DND-41 (cell line): Measurements from ENCODE around the gene CCDC40.

Experiments
- ATAC-seq: fragments of 200-7000 bp; cut with Tn5 transposase; 3 replicates; pipeline ENCODE4 v1.9.1; 2021; ENCODE audit warnings: low read depth; ENCODE audit not compliant: insufficient read depth
- DNase-seq: peaks from one replicate; pipeline ENCODE4 v3.0.0-alpha.2; 2020
- H2AFZ ChIP-seq: 2 replicates; pipeline ENCODE4 v1.6.0; 2012; ENCODE audit warnings: low read depth, low read length
- H3K27ac ChIP-seq: 2 replicates; pipeline ENCODE4 v1.5.1; 2012; ENCODE audit warnings: low read length, inconsistent platforms
- H3K27me3 ChIP-seq: fragments of 200-600 bp; sonication (generic); 2 replicates; pipeline ENCODE4 v1.6.0; 2012; ENCODE audit warnings: low read length, mild to moderate bottlenecking, inconsistent platforms; ENCODE audit not compliant: insufficient read depth, poor library complexity
- H3K36me3 ChIP-seq: 2 replicates; pipeline ENCODE4 v1.5.1; 2012; ENCODE audit warnings: low read length, inconsistent platforms; ENCODE audit not compliant: insufficient read depth
- H3K4me1 ChIP-seq: 2 replicates; pipeline ENCODE4 v1.5.1; 2012; ENCODE audit warnings: mild to moderate bottlenecking, low read length; ENCODE audit not compliant: insufficient read depth
- H3K4me2 ChIP-seq: 2 replicates; pipeline ENCODE4 v1.6.0; 2012; ENCODE audit warnings: mild to moderate bottlenecking, moderate library complexity, low read length, inconsistent platforms; ENCODE audit not compliant: insufficient read depth
- H3K4me3 ChIP-seq, 2 experiments: fragments of 200-600 bp in 1 of 2; shearing (Covaris generic) in 1 of 2; 2 replicates each; pipeline ENCODE4 v1.5.1; 2012 to 2016; ENCODE audit warnings: inconsistent platforms in 2 of 2, low read length in 2 of 2, mild to moderate bottlenecking in 2 of 2, low read depth in 1 of 2, moderate library complexity in 1 of 2
- H3K79me2 ChIP-seq: 2 replicates; pipeline ENCODE4 v1.6.0; 2012; ENCODE audit warnings: low read length, inconsistent platforms; ENCODE audit not compliant: insufficient read depth
- H3K9ac ChIP-seq: 2 replicates; pipeline ENCODE4 v1.6.0; 2012; ENCODE audit warnings: low read depth, mild to moderate bottlenecking, inconsistent platforms, low read length, moderate library complexity
- H3K9me3 ChIP-seq: 2 replicates; pipeline ENCODE4 v1.5.1; 2012; ENCODE audit warnings: low read length, moderate library complexity, mild to moderate bottlenecking, inconsistent platforms; ENCODE audit not compliant: insufficient read depth, severe bottlenecking
- H4K20me1 ChIP-seq: 2 replicates; pipeline ENCODE4 v1.6.0; 2012; ENCODE audit warnings: low read length; ENCODE audit not compliant: insufficient read depth
- EZH2 ChIP-seq: IDR thresholded peaks from 3 replicates; pipeline ENCODE4 v1.6.1; 2012; ENCODE audit warnings: borderline replicate concordance, low read depth, mild to moderate bottlenecking, moderate library complexity, low read length, inconsistent platforms; ENCODE audit not compliant: severe bottlenecking
- TF ChIP-seq, protein P1 (sequence below): IDR thresholded peaks from 2 replicates; pipeline ENCODE4 v1.5.1; 2012; ENCODE audit warnings: borderline replicate concordance, low read length, moderate library complexity, mild to moderate bottlenecking; ENCODE audit not compliant: poor library complexity, severe bottlenecking; ENCODE audit errors: extremely low read depth

Gene CCDC40

DNA sequence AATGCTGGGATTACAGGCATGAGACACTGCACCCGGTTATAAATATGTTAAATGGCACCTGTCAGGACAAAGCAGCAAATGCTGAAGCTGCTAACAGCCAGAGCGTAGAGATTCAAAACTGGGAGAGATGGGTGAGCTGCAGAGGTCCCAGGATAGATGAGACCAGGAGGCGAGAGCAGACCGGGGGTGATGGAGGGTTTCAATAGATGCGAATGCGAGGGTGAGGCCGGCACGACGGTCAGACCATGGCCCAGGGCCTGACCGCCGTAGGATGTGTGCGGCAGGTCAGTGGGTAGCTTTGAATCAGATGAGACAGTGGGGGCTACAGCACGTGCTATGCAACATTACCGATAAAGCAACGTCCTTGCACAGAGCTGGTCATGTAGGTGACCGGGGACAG lies 14.3 kb downstream of the CCDC40 start:
- Histone ChIP-seq H2AFZ (no peak overlapping the region), H3K4me3 (no peak overlapping the region), H3K9me3 (no peaks in the 10 kb centered on the region), H3K4me2 (no peak overlapping the region), H3K36me3 (no peaks in the 10 kb centered on the region), H3K27me3 (no peaks in the 10 kb centered on the region), H3K27ac (no peak overlapping the region), H3K9ac (no peak overlapping the region), H3K4me1 (no peaks in the 10 kb centered on the region), H3K79me2 (no peaks in the 10 kb centered on the region), H4K20me1 (no peaks in the 10 kb centered on the region)
- TF ChIP-seq EZH2, result no peak
- TF ChIP-seq, protein P1, sequence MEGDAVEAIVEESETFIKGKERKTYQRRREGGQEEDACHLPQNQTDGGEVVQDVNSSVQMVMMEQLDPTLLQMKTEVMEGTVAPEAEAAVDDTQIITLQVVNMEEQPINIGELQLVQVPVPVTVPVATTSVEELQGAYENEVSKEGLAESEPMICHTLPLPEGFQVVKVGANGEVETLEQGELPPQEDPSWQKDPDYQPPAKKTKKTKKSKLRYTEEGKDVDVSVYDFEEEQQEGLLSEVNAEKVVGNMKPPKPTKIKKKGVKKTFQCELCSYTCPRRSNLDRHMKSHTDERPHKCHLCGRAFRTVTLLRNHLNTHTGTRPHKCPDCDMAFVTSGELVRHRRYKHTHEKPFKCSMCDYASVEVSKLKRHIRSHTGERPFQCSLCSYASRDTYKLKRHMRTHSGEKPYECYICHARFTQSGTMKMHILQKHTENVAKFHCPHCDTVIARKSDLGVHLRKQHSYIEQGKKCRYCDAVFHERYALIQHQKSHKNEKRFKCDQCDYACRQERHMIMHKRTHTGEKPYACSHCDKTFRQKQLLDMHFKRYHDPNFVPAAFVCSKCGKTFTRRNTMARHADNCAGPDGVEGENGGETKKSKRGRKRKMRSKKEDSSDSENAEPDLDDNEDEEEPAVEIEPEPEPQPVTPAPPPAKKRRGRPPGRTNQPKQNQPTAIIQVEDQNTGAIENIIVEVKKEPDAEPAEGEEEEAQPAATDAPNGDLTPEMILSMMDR, result no peak
- DNase-seq, result no peak
- no peak for ATAC-seq

DNA sequence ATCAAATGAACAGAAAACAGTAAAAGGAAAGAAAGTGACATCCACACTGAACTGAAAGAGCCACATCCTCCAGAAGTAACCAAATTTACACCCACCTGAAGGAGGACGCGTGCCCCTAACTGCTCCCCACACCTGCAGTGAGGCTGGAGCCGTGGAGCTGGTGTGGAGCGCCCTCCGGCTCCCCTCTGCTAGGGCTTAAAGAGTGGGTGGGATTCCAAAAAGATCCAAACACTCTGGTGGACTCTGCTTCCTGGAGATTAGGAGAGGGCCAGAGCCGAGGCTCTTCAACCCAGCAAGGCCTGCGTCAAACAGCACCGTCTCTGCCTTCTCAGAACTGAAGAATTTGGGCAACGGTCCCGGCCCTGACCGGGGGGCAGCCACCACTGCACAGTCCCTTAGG lies 15.2 kb downstream of the CCDC40 start:
- TF ChIP-seq, protein P1, result no peak
- TF ChIP-seq EZH2, result no peak
- Histone ChIP-seq H3K4me2 (no peak overlapping the region), H3K27me3 (no peaks in the 10 kb centered on the region)

DNA sequence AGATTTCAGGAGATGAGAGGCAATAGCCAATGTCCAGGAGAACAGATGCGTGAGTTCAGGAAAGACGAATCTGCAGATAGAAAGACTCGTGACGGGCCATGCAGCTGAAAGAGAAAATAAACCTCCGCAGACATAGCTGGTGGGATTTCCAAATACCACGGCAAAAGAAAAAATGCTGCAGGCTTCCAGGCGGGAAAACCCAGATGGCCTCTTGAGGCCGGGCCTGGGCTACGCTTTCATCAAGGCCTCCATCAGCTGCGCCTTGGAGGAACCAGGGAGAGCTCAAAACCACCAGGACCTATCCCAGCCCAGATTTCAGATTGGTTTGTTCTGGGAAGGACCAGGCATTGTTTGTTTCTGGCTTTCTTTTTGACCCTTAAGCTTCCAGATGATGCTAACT lies 16.7 kb downstream of the CCDC40 start:
- no peak overlapping the region for H3K9ac ChIP-seq
- no peak for TF ChIP-seq EZH2
- TF ChIP-seq, protein P1, result no peak
- H3K79me2 ChIP-seq, result no peaks in the 10 kb centered on the region
- H3K27ac ChIP-seq, result no peak overlapping the region
- H3K4me2 ChIP-seq, result no peak overlapping the region
- H3K4me1 ChIP-seq, result no peaks in the 10 kb centered on the region
- H3K9me3 ChIP-seq, result no peaks in the 10 kb centered on the region
- no peaks in the 10 kb centered on the region for H4K20me1 ChIP-seq
- H3K36me3 ChIP-seq, result no peaks in the 10 kb centered on the region
- ATAC-seq (no peak), DNase-seq (no peak)
- H3K4me3 ChIP-seq, result no peak overlapping the region
- no peak overlapping the region for H2AFZ ChIP-seq
- no peaks in the 10 kb centered on the region for H3K27me3 ChIP-seq

More for the DNA sequence above, 15.2 kb downstream of the CCDC40 start:
- no peak overlapping the region for H3K4me3 ChIP-seq
- H3K79me2 ChIP-seq, result no peaks in the 10 kb centered on the region
- H4K20me1 ChIP-seq, result no peaks in the 10 kb centered on the region
- H3K27ac ChIP-seq, result no peak overlapping the region
- no peak for DNase-seq
- no peaks in the 10 kb centered on the region for H3K9me3 ChIP-seq
- H2AFZ ChIP-seq, result no peak overlapping the region
- H3K4me1 ChIP-seq, result no peaks in the 10 kb centered on the region
- H3K9ac ChIP-seq, result no peak overlapping the region
- no peaks in the 10 kb centered on the region for H3K36me3 ChIP-seq
- ATAC-seq, result no peak

DNA sequence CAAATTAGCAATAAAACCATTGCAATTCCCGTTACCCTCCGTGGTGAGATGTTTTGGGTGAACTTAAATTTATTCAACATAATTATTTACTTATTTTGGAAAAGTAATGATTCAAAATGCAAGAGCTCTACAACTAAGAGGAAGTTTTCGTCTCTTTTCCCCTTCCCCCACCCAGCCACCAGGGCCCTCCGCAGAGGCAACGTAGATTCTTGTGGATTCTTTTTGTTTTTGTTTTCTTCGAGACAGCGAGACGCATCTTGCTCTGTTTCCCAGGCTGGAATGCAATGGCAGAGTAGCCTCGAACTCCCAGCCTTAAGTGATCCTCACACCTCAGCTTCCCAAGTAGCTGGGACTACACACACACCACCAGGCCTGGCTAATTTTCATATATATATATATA lies 19.2 kb downstream of the CCDC40 start:
- no peak overlapping the region for H2AFZ ChIP-seq
- no peak overlapping the region for H3K4me2 ChIP-seq
- no peaks in the 10 kb centered on the region for H3K27me3 ChIP-seq
- H3K9ac ChIP-seq, result no peak overlapping the region
- H3K4me3 ChIP-seq, result no peak overlapping the region
- H3K36me3 ChIP-seq, result no peaks in the 10 kb centered on the region
- ATAC-seq, result no peak
- H3K79me2 ChIP-seq, result no peaks in the 10 kb centered on the region
- H4K20me1 ChIP-seq, result no peaks in the 10 kb centered on the region
- TF ChIP-seq, protein P1, result no peak
- no peak for TF ChIP-seq EZH2
- no peak overlapping the region for H3K27ac ChIP-seq
- no peak for DNase-seq
- no peaks in the 10 kb centered on the region for H3K9me3 ChIP-seq
- H3K4me1 ChIP-seq, result no peaks in the 10 kb centered on the region
